MCF 10A (cell line): Measurements from ENCODE around the gene UPF1. TPM values are rescaled to one million over a fixed set of nuclear protein-coding genes. Genes with fewer than 3 reads are reported as not detected.

ENCODE experiments used
- BruUV-seq: library from RNA; stranded (reverse); fragments of 400-500 nt; replicated peaks from 2 replicates; lab custom pipeline; 2021; lab: Mats Ljungman, UMichigan
- CTCF ChIA-PET: fragments of 300-600 bp; sonication (Branson Sonifier 250); formaldehyde crosslinking; extraction: SDS; loops from one replicate; lab custom pipeline; 2021; ENCODE audit warnings: antibody characterized with exemption, inconsistent platforms; lab: Yijun Ruan, JAX
- POLR2A ChIA-PET: fragments of 300-600, 350-650 bp; sonication (Branson Sonifier 250); formaldehyde crosslinking; extraction: SDS; loops from one replicate; lab custom pipeline; 2020; ENCODE audit warnings: antibody characterized with exemption, inconsistent platforms; lab: Yijun Ruan, JAX
- DNase-seq: peaks from one replicate; pipeline ENCODE4 v3.0.0-alpha.2; 2018; ENCODE audit not compliant: unreplicated experiment
- H3K27ac Mint-ChIP-seq: one replicate; pipeline ENCODE4 v1.8.0; 2022; ENCODE audit warnings: mild to moderate bottlenecking, low read depth, mixed read lengths; ENCODE audit not compliant: unreplicated experiment
- H3K27me3 Mint-ChIP-seq: one replicate; pipeline ENCODE4 v1.8.0; 2022; ENCODE audit warnings: mixed read lengths; ENCODE audit not compliant: insufficient read depth, unreplicated experiment
- H3K36me3 Mint-ChIP-seq: one replicate; pipeline ENCODE4 v1.8.0; 2022; ENCODE audit warnings: mild to moderate bottlenecking, moderate library complexity, mixed read lengths; ENCODE audit not compliant: insufficient read depth, unreplicated experiment
- H3K4me1 Mint-ChIP-seq: one replicate; pipeline ENCODE4 v1.8.0; 2022; ENCODE audit warnings: mixed read lengths; ENCODE audit not compliant: insufficient read depth, unreplicated experiment
- H3K4me3 Mint-ChIP-seq: one replicate; pipeline ENCODE4 v1.8.0; 2022; ENCODE audit warnings: mild to moderate bottlenecking, moderate library complexity, mixed read lengths; ENCODE audit not compliant: unreplicated experiment
- H3K9me3 Mint-ChIP-seq: one replicate; pipeline ENCODE4 v1.8.0; 2022; ENCODE audit warnings: mixed read lengths; ENCODE audit not compliant: unreplicated experiment
- intact Hi-C: fragments of 100-400 bp; cut with micrococcal nuclease; formaldehyde crosslinking; loops from 2 replicates; pipeline ENCODE4 v1.14.1; 2022
- total RNA-seq: library from RNA; stranded (reverse); gene quantifications from 2 replicates; pipeline ENCODE4 v1.2.3, GENCODE V29; 2022
- TF ChIP-seq, protein P1 (sequence below): fragments of 200-600 bp; IDR thresholded peaks from one replicate; pipeline ENCODE4 v1.8.0; 2022; ENCODE audit warnings: antibody characterized with exemption, mild to moderate bottlenecking; ENCODE audit not compliant: unreplicated experiment

UPF1 gene
- total RNA-seq, 1 experiment from 2014 or later, result 79.8 TPM

DNA sequence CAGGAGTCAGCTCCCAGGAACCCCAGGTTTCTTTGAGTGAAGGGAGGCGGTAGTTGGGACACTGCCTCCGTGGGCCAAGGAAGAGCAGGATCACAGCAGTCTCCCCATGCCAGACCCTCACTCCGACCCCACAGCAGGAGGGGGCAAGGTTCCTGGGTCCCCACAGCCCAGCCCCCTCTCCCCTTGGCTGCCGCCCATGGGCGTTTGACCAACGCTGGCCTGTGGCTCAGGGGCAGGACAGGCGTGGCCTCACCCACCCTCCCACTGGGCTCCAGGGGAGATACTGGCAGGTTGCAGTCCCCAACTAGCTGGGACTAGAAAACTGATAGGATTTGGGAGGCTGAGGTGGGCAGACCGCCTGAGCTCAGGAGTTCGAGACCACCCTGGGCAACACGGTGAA, 78.3 kb downstream of the UPF1 start:
- H3K27me3 Mint-ChIP-seq, result no peaks in the 10 kb centered on the region
- no peak for DNase-seq
- intact Hi-C loops, result no loop called here
- POLR2A ChIA-PET, result interaction anchor here (1.3 kb wide), 1 partner anchor 9 kb away, joined by 4 read pairs; the partner anchor contains the start of genes COPE and DDX49
- no peak overlapping the region for H3K27ac Mint-ChIP-seq
- CTCF ChIA-PET, result no interaction called here
- TF ChIP-seq, protein P1, sequence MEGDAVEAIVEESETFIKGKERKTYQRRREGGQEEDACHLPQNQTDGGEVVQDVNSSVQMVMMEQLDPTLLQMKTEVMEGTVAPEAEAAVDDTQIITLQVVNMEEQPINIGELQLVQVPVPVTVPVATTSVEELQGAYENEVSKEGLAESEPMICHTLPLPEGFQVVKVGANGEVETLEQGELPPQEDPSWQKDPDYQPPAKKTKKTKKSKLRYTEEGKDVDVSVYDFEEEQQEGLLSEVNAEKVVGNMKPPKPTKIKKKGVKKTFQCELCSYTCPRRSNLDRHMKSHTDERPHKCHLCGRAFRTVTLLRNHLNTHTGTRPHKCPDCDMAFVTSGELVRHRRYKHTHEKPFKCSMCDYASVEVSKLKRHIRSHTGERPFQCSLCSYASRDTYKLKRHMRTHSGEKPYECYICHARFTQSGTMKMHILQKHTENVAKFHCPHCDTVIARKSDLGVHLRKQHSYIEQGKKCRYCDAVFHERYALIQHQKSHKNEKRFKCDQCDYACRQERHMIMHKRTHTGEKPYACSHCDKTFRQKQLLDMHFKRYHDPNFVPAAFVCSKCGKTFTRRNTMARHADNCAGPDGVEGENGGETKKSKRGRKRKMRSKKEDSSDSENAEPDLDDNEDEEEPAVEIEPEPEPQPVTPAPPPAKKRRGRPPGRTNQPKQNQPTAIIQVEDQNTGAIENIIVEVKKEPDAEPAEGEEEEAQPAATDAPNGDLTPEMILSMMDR, result no peak
- no TSS peak for BruUV-seq
- H3K4me1 Mint-ChIP-seq, result no peaks in the 10 kb centered on the region
- no peak overlapping the region for H3K4me3 Mint-ChIP-seq
- no peaks in the 10 kb centered on the region for H3K9me3 Mint-ChIP-seq
- peaks cover 44% of the 10 kb centered on the region for H3K36me3 Mint-ChIP-seq

DNA sequence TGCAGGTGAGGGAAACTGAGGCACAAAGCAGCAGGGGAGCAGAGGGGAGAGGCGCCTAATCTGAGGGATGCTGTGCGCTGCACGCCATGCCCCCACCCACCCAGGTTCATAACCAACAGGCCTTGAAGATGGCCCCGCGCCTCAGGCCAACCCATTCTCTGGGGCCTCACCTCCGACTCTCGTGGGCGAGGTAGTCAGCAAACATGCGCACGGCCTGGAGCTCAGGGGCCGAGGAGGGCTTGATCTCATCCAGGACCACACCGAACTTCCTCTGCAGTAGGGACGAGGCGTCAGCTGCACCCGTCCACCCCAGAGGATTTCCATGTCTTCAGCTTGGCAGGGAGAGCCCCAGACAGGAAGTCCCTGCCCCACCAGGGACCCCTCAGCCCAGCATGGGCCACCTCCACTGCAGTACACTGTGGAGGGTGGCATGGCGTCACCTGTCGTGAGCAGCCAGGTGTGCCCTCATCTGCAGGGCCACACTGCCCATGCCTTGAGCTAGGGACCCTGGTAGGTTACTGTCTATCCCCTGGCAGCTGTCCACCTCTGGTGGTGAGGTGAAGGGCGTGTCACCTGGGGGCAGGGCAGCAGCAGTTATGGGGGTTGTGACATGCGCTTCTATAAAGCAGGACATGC, 79.2 kb downstream of the UPF1 start:
- Mint-ChIP-seq H3K4me1 (no peaks in the 10 kb centered on the region), H3K36me3 (peaks cover 52% of the 10 kb centered on the region), H3K27me3 (no peaks in the 10 kb centered on the region), H3K27ac (peak overlapping the region; percentile 39), H3K9me3 (no peaks in the 10 kb centered on the region), H3K4me3 (no peak overlapping the region)
- ChIA-PET POLR2A (interaction anchor here (0.7 kb wide), 1 partner anchor 8 kb away, joined by 4 read pairs; the partner anchor contains the start of genes COPE and DDX49), CTCF (interaction anchor here (0.6 to 1.2 kb wide), 2 partner anchors 40 to 76 kb away, joined by 3 to 5 read pairs; no protein-coding TSS in a partner anchor)
- no peak for DNase-seq
- intact Hi-C loops, result no loop called here
- TF ChIP-seq, protein P1, result no peak
- no TSS peak for BruUV-seq

DNA sequence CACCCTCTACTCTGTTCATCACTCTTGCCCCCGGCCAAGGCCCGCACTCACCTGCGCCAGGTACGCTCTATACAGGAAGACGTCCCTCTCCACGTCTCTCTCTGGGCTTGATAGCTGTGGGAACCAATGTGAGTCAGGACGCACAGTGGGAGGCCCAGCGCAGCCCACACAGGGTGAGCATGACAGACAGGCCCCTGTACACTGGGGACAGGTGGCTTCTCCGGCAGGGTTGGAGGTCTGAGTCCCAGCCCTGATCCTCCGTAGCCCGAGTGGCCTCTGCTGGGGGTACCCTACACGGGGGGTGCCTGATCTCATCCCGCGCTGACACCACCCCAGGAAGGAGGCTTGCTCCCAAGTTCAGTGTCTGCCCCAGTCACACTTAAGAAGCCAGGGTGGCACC, 81.2 kb downstream of the UPF1 start:
- BruUV-seq, result no TSS peak
- Mint-ChIP-seq H3K36me3 (peaks cover 54% of the 10 kb centered on the region), H3K27ac (no peak overlapping the region), H3K4me1 (peaks cover 9% of the 10 kb centered on the region), H3K9me3 (no peaks in the 10 kb centered on the region), H3K27me3 (no peaks in the 10 kb centered on the region), H3K4me3 (no peak overlapping the region)
- CTCF ChIA-PET, result interaction anchor here (0.6 to 1.9 kb wide), 2 partner anchors 74 to 249 kb away, joined by 3 to 7 read pairs; no protein-coding TSS in a partner anchor
- intact Hi-C loops, result no loop called here
- TF ChIP-seq, protein P1, result no peak
- POLR2A ChIA-PET, result no interaction called here
- DNase-seq, result no peak

DNA sequence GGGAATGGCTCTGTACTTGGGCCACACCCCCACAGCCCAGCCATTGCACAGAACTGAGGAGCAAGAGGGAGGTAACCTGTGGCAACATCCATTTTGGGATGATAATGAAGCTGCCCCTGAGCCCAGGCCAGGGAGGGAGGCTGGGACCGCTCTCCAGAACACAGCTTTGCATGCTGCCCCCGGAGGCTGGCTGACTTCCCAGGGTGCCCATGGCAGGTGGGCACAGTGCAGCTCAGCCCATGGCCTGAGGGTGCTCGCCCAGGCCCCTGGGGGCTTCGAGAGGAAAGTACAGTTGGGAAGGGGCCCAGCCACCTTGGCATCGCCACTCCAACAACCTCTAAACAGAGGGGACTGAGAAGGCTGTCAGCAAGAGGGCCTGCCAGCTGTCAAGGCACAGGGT, 81.7 kb downstream of the UPF1 start:
- H3K9me3 Mint-ChIP-seq, result no peaks in the 10 kb centered on the region
- no peaks in the 10 kb centered on the region for H3K27me3 Mint-ChIP-seq
- no peak overlapping the region for H3K4me3 Mint-ChIP-seq
- BruUV-seq, result no TSS peak
- intact Hi-C loops, result no loop called here
- peaks cover 9% of the 10 kb centered on the region for H3K4me1 Mint-ChIP-seq
- TF ChIP-seq, protein P1, result no peak
- POLR2A ChIA-PET, result interaction anchor here (0.9 kb wide), 1 partner anchor 80 kb away, joined by 3 read pairs; no protein-coding TSS in a partner anchor
- peaks cover 53% of the 10 kb centered on the region for H3K36me3 Mint-ChIP-seq
- no peak for DNase-seq
- CTCF ChIA-PET, result interaction anchor here (0.6 to 1.9 kb wide), 5 partner anchors 40 to 324 kb away, joined by 3 to 7 read pairs (median 3); no protein-coding TSS in a partner anchor
- H3K27ac Mint-ChIP-seq, result no peak overlapping the region
